Measurements from ENCODE around the gene TESMIN.

DNA sequence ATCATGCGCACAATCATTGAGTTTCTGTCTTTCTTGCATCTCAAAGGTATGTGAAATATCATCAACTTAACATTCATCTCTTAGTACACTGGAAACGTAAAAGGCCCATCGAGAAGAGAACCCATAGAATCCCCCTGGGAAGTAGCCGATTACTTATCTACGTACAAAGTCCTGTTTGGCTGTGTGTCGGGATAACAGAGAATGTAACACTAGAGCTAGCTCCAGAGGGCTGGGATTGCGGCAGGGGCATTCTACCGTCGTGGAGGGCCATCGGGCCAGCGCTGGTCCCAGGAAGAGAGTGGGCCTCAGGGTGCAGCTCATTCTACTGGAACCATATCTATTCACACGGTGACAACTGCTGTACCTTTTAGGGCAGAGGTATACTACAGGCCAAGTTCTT is 62.4 kb downstream of the TESMIN start:
- TF ChIP-seq, protein P1, sequence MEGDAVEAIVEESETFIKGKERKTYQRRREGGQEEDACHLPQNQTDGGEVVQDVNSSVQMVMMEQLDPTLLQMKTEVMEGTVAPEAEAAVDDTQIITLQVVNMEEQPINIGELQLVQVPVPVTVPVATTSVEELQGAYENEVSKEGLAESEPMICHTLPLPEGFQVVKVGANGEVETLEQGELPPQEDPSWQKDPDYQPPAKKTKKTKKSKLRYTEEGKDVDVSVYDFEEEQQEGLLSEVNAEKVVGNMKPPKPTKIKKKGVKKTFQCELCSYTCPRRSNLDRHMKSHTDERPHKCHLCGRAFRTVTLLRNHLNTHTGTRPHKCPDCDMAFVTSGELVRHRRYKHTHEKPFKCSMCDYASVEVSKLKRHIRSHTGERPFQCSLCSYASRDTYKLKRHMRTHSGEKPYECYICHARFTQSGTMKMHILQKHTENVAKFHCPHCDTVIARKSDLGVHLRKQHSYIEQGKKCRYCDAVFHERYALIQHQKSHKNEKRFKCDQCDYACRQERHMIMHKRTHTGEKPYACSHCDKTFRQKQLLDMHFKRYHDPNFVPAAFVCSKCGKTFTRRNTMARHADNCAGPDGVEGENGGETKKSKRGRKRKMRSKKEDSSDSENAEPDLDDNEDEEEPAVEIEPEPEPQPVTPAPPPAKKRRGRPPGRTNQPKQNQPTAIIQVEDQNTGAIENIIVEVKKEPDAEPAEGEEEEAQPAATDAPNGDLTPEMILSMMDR (IDR thresholded peaks at IDR 0.05), result no peak
- TF ChIP-seq EZH2 (IDR thresholded peaks at IDR 0.05), result no peak
- no peak for TF ChIP-seq EZH2phosphoT487 (IDR thresholded peaks at IDR 0.05)
